HL-60 (cell line): ENCODE results near the gene OMA1.

ENCODE experiments used
- CTCF ChIP-seq: IDR thresholded peaks from one replicate; pipeline ENCODE4 v1.5.1; 2011; ENCODE audit warnings: low read length, control low read depth, inconsistent platforms; ENCODE audit not compliant: insufficient read depth
- GABPA ChIP-seq: IDR thresholded peaks from 2 replicates; pipeline ENCODE4 v1.6.1; 2012; ENCODE audit warnings: low read depth
- POLR2AphosphoS5 ChIP-seq: IDR thresholded peaks from 2 replicates; pipeline ENCODE4 v1.6.1; 2012; ENCODE audit warnings: low read depth
- REST ChIP-seq: IDR thresholded peaks from 2 replicates; pipeline ENCODE4 v1.6.1; 2012; ENCODE audit warnings: low read depth; ENCODE audit not compliant: insufficient replicate concordance
- SPI1 ChIP-seq: IDR thresholded peaks from 2 replicates; pipeline ENCODE4 v1.6.1; 2012; ENCODE audit warnings: low read depth, mild to moderate bottlenecking, borderline replicate concordance

GRCh38 chr1:58460469-58460868 is 86.1 kb downstream of the OMA1 start:
- TF ChIP-seq CTCF = no peak
- peak; percentile 96 for TF ChIP-seq REST
- TF ChIP-seq POLR2AphosphoS5 = no peak
- no peak for TF ChIP-seq SPI1
- no peak for TF ChIP-seq GABPA
